IPS-15b (cell line): ENCODE measurements around the gene IGSF21.

Experiments used
- H3K27me3 ChIP-seq: one replicate; pipeline ENCODE4 v1.6.1; 2013; ENCODE audit warnings: low read length; ENCODE audit not compliant: control insufficient read depth, insufficient read depth
- H3K36me3 ChIP-seq: one replicate; pipeline ENCODE4 v1.6.1; 2013; ENCODE audit warnings: low read length; ENCODE audit not compliant: control insufficient read depth, insufficient read depth
- H3K4me1 ChIP-seq: one replicate; pipeline ENCODE4 v1.6.1; 2013; ENCODE audit warnings: mild to moderate bottlenecking, low read length; ENCODE audit not compliant: control insufficient read depth, insufficient read depth
- H3K4me3 ChIP-seq: one replicate; pipeline ENCODE4 v1.5.1; 2013; ENCODE audit warnings: low read depth, low read length
- H3K9ac ChIP-seq: one replicate; pipeline ENCODE4 v1.6.1; 2013; ENCODE audit warnings: low read depth, mild to moderate bottlenecking, low read length
- H3K9me3 ChIP-seq: one replicate; pipeline ENCODE4 v1.6.1; 2013; ENCODE audit warnings: mild to moderate bottlenecking, low read length; ENCODE audit not compliant: control insufficient read depth, insufficient read depth

IGSF21 gene

DNA sequence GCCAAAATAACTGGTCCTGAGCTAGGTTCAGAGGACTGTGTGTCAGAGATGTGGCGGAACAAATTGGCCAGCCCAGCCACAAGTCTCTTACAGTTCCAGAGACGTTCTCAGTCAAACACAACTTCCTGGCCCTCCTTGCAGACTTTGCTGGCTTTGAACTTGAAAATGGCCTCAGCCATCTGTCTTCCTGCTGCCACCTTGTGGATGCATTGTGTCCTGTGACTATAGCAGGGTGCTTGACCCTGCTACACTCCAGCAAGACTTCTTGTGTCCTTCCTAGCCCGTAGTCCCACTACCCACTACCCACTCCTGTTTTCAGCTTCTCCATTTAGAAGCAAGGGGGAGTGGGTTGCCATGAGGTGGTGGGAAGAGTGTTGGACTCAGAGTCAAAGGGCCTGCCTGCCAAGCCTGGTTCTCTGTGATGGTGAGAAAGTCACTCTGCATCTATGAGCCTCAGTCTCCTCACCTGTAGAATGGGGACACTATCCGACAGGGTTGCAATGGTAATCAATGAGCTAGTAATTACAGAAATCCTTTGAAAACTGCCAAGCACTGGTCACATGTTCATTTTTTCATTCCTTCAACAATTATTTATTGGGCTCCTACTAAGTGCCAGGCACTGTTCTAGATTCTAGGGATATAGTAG lies 109.9 kb downstream of the IGSF21 start:
- no peaks in the 10 kb centered on the region for H3K4me1 ChIP-seq
- H3K27me3 ChIP-seq, result no peaks in the 10 kb centered on the region
- H3K9ac ChIP-seq, result no peak overlapping the region
- H3K9me3 ChIP-seq, result no peaks in the 10 kb centered on the region
- no peaks in the 10 kb centered on the region for H3K36me3 ChIP-seq
- no peak overlapping the region for H3K4me3 ChIP-seq

GRCh38 chr1:18229625-18230024 lies 122.0 kb downstream of the IGSF21 start:
- Histone ChIP-seq H3K4me3 (no peak overlapping the region), H3K4me1 (no peaks in the 10 kb centered on the region), H3K27me3 (no peaks in the 10 kb centered on the region), H3K9ac (no peak overlapping the region), H3K36me3 (no peaks in the 10 kb centered on the region), H3K9me3 (no peaks in the 10 kb centered on the region)

DNA sequence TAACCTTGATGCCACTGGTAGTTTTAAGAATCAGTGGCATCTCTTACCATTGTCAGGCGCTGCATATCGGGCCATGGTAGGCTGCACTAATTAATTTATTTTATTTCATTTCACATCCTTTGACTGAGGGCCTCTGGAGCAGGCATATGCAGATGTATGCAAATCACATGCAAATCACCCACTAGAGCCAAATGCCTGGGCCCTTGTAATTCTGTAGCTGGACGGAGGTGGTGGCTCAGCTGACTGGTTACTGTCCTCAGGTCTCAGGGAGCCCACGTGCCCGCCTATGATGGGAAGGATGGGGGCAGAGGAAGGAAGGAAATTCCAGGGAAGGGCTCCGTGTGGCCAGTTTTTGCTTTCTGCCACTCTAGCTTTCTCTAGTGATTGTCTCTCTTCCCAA lies 122.7 kb downstream of the IGSF21 start:
- Histone ChIP-seq H3K9ac (no peak overlapping the region), H3K27me3 (no peaks in the 10 kb centered on the region), H3K4me1 (no peaks in the 10 kb centered on the region), H3K9me3 (no peaks in the 10 kb centered on the region), H3K36me3 (no peaks in the 10 kb centered on the region), H3K4me3 (no peak overlapping the region)

- no peaks in the 10 kb centered on the region for H3K27me3 ChIP-seq
- no peaks in the 10 kb centered on the region for H3K36me3 ChIP-seq
- no peak overlapping the region for H3K4me3 ChIP-seq
- H3K9me3 ChIP-seq, result no peaks in the 10 kb centered on the region
- no peak overlapping the region for H3K9ac ChIP-seq
- no peaks in the 10 kb centered on the region for H3K4me1 ChIP-seq
Measured at GRCh38 chr1:18230840-18231239, 123.2 kb downstream of the IGSF21 start.

- Histone ChIP-seq H3K9me3 (no peaks in the 10 kb centered on the region), H3K4me3 (no peak overlapping the region), H3K36me3 (no peaks in the 10 kb centered on the region), H3K27me3 (no peaks in the 10 kb centered on the region), H3K4me1 (no peaks in the 10 kb centered on the region), H3K9ac (no peak overlapping the region)
Measured at GRCh38 chr1:18232052-18232451, 124.5 kb downstream of the IGSF21 start.

GRCh38 chr1:18233176-18233864 lies 125.7 kb downstream of the IGSF21 start:
- no peak overlapping the region for H3K4me3 ChIP-seq
- H3K36me3 ChIP-seq, result no peaks in the 10 kb centered on the region
- H3K4me1 ChIP-seq, result no peaks in the 10 kb centered on the region
- H3K9ac ChIP-seq, result no peak overlapping the region
- no peaks in the 10 kb centered on the region for H3K9me3 ChIP-seq
- no peaks in the 10 kb centered on the region for H3K27me3 ChIP-seq

DNA sequence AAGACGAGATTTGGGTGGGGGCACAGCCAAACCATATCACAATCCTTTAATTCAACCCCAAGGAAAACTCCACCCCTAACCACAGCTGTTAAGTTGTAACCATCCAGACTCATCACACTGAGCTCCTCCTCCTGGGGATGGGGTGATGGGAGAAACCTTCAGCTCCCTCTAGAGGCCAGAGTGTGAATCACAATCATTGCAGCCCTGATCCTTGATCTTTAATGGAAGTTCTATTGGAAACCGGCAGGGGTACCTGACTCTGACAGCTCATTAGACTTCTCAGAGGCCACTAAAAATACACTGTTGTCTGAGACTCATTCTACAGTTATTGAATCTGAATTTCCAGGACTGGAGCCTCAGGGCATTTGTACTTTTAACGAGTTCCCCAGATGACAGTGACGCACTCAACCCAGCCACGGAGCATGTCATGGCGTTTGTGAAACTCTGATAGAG lies 127.2 kb downstream of the IGSF21 start:
- H3K9ac ChIP-seq, result no peak overlapping the region
- H3K4me1 ChIP-seq, result peaks cover 5% of the 10 kb centered on the region
- no peaks in the 10 kb centered on the region for H3K36me3 ChIP-seq
- H3K4me3 ChIP-seq, result no peak overlapping the region
- H3K9me3 ChIP-seq, result no peaks in the 10 kb centered on the region
- H3K27me3 ChIP-seq, result no peaks in the 10 kb centered on the region

GRCh38 chr1:18237371-18237770 lies 129.8 kb downstream of the IGSF21 start:
- no peak overlapping the region for H3K9ac ChIP-seq
- no peak overlapping the region for H3K4me3 ChIP-seq
- H3K9me3 ChIP-seq, result no peaks in the 10 kb centered on the region
- H3K27me3 ChIP-seq, result no peaks in the 10 kb centered on the region
- no peaks in the 10 kb centered on the region for H3K36me3 ChIP-seq
- peaks cover 5% of the 10 kb centered on the region for H3K4me1 ChIP-seq

DNA sequence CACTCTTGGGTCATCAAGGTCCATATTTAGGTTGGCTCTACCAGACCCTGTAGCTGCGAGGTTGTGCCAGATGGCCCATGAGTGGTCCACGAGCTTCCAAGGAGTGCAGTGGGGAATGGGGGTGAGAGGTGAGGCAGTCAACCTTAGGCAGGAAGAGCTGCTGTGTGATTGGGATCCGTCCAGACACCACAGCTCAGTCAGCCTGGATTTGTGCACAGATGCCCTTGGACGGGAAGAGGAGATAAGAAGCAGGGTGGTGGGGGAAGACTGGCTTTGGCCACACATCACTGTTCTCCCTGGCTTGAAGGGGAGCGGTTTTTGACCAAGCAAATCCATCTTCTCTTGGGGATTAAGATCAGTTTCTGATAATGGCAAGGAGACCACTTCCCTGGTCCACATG lies 130.6 kb downstream of the IGSF21 start:
- Histone ChIP-seq H3K36me3 (no peaks in the 10 kb centered on the region), H3K9me3 (no peaks in the 10 kb centered on the region), H3K9ac (no peak overlapping the region), H3K4me3 (no peak overlapping the region), H3K27me3 (no peaks in the 10 kb centered on the region), H3K4me1 (peaks cover 5% of the 10 kb centered on the region)

- Histone ChIP-seq H3K27me3 (no peaks in the 10 kb centered on the region), H3K4me3 (no peak overlapping the region), H3K9ac (no peak overlapping the region), H3K36me3 (no peaks in the 10 kb centered on the region), H3K9me3 (no peaks in the 10 kb centered on the region), H3K4me1 (peaks cover 5% of the 10 kb centered on the region)
Measured at GRCh38 chr1:18239671-18240070, 132.1 kb downstream of the IGSF21 start.

DNA sequence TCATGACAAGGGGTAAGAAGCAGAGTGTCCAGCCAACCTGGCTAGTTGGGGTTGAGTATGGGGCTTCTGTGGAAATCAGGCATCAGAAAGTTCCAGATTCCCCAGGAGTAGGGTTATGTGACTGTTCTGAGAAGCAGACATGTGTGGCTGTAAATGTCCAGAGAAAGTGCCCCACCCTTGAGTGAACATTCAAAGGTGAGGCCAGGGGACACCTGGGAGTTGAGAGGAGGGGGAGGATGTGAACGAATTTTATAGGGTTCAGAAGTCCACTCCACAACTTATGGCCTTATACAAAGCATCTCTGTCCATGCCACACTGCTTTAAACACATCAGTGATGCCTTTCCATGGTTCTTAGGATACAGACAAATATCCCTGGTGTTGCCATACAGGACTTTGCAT lies 133.3 kb downstream of the IGSF21 start:
- no peaks in the 10 kb centered on the region for H3K9me3 ChIP-seq
- H3K4me3 ChIP-seq, result no peak overlapping the region
- no peaks in the 10 kb centered on the region for H3K36me3 ChIP-seq
- H3K4me1 ChIP-seq, result peaks cover 5% of the 10 kb centered on the region
- H3K27me3 ChIP-seq, result no peaks in the 10 kb centered on the region
- H3K9ac ChIP-seq, result no peak overlapping the region

DNA sequence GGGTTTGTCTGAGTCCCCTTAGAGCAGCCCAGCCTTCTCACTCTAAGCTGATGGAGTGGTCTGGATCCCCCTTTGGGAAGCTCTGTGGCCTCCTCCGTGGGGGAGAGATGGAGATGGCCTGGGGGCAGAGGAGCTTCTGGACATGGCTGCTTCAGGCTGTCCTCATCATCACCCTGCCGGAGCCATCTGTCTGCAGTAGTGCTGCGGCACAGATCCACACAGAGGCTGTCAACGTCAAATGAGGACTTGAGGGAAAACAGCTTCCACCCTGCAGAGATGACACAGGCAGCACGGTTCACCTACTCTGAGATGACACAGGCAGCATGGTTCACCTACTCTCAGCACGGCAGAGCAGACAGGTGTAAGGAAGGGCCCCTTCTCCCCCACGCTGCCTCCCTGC lies 134.3 kb downstream of the IGSF21 start:
- Histone ChIP-seq H3K4me1 (peaks cover 5% of the 10 kb centered on the region), H3K9ac (no peak overlapping the region), H3K27me3 (no peaks in the 10 kb centered on the region), H3K9me3 (no peaks in the 10 kb centered on the region), H3K36me3 (no peaks in the 10 kb centered on the region), H3K4me3 (no peak overlapping the region)
